HTERT RPE-1 (cell line): ENCODE measurements around the gene ADARB1.

Experiments used
- in situ Hi-C: fragments of 300-500 bp; cut with MboI; formaldehyde crosslinking; loops from 4 replicates; pipeline ENCODE4 v1.14.3; 2020; ENCODE audit warnings: low sequenced_read_pairs

Gene ADARB1

DNA sequence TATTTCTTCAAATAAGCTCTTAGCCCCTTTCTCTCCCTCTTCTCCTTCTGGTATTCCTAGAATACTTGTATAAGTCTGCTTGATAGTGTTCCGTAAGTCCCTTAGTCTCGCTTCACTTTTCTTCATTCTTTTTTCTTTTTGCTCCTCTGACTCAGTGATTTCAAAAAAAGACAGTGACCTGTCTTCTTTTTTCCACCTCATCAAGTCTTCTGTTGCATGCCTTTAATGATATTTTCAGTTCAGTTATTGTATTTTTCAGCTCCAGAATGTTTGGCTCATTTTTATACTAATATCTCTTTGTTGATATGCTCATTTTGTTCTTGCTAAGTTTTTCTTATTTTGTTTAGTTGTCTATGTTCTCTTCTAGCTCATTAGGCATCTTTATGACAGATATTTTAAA, 115.6 kb downstream of the ADARB1 start:
- in situ Hi-C loops: no loop called here

DNA sequence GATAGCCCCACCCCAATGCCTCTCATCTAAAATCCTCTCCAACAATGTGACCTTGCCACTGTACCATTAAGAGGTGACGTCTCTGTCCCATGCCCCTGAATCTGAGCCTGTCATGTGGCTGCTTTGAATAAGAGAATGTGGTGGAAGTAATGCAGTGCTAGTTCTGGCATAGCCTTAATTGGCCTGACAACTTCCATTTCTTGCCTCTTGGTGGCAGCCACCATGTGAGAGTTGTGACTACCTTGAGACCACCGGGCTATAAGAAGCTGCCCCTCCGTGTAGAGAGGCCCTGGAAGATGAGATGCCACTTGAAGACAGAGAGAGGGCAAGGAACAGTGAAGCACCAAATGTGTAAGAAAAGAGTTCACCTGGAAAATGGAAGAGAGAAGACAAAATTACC, 118.0 kb downstream of the ADARB1 start:
- in situ Hi-C loops: no loop called here

GRCh38 chr21:45196620-45197019, 122.2 kb downstream of the ADARB1 start:
- in situ Hi-C loops: no loop called here

DNA sequence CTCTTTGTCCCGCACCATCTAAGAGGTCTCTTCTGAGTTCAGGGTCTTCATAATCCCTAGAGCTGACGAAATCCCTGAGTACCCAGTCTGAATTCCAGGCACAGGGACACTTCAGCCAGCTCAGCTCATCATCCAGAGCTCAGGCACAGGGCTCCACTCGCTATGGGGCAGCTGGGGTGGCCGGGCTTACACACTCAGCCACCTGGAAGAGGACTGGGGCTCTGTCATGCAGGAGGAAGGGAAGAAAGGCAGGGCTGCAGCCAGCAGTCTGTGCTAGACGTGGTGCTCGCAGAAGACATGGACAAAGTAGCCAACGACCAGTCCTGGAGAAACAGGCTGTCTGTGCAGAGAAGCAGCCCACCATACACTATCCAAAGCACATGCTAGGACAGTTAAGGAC, 124.8 kb downstream of the ADARB1 start:
- in situ Hi-C loops: no loop called here

DNA sequence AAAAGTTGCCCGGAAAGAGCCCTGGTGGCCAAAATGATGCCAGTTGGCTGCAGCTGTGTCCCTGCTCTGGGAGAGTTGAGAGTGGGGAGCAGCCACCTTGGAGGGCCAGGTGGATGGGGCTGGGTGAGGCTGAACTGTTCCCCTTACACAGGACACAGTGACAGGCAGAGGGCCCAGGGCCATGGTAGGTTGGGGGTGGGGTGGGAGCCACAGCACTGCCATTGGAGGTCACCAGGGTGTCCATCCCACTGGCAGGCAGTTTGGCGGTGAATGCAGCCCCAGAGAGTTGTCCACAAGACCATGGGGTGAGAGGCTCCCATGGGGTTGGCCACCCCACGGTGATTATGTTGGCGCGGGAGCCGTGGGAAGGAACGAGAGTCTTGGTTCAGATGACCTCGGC, 125.7 kb downstream of the ADARB1 start:
- in situ Hi-C loops: no loop called here

DNA sequence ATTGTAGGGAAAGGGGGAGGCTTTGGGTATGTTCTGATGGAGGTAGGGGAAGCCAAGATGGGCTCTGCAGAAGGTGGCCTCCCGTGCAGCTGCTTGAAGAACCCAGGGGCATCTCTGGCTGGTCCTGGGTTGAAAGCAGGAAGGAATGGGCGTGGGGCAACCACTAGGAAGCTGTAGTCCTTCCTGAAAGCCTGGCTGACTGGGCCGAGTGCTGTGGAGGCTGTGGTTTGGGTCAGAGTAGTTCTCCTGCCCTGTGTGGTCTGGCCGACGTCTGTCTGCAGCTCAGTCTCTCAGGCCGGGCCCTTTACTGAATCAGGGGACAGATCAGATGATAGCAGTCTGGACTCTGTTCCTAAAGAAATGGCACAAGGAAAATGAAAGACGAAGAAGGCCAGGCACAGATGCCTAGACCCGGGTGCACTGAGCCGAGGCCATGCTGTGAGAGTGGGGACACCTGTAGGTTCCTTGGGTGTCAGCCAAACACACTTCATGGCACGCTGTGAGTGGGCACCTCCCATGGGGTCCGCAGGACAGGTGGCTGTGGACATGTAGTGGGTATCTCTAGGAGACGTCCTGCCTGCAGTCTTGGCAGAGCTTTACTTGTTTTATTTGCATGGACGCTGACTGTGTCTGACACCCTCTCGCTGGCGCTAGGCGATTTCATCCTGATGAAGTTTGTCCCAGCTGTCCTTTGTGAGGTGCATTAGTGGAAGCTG, 126.4 kb downstream of the ADARB1 start:
- in situ Hi-C loops: no loop called here

DNA sequence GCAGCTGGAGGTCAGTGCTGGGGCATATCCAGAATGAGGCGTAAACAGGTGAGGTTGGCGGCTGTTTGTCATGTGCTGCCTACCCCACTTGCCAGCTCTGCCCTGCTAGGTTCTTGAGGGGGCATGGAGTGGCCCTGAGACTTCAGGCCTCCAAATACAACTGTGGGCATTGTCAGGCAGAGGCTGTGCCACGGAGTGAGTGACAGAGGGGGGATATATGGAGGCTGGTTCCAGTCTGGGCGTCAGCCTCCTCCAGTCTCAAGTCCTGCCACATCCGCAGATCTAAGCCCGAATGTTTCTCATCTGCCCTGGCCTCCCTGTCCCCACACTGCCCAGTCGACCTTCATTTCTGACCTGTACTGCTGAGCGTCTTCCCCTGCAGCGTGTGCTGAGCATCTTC, 128.0 kb downstream of the ADARB1 start:
- in situ Hi-C loops: no loop called here

GRCh38 chr21:45202889-45203288, 128.5 kb downstream of the ADARB1 start:
- in situ Hi-C loops: no loop called here

DNA sequence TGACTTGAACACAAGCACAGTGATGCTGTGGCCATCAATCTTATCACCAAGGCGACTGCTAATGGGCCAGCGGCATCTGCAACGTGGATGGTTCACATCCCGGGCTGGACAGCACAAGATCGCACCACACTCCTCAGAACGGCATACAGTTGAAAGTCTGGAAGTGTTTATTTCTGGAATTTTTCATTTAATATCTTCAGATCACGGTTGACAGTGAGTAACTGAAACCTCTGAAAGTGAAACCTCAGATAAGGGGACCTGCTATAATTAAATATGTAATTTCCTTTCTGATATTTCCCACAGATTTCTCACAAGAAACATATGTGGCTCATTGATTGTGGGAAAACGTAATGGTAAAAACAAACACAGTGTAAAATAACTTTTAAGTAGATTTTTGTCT, 129.6 kb downstream of the ADARB1 start:
- in situ Hi-C loops: no loop called here

- in situ Hi-C loops: no loop called here
Measured at GRCh38 chr21:45204395-45204794, 130.0 kb downstream of the ADARB1 start.

GRCh38 chr21:45207839-45208626, 133.7 kb downstream of the ADARB1 start:
- in situ Hi-C loops: no loop called here

DNA sequence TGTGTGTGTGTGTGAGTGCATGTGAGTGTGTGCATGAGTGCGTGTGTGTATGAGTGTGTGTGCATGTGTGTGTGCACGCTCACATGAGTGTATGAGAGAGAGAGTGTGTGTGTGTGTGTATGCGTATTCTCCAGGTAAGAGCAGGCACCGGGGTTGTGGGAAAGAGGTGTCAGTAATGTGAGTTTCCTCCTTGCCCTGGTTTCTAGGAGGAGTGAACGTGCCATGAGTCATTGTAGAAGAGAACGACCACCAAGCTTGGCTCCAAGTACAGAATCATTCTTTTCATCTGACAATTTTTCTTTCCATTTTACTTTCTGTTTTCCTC, 134.2 kb downstream of the ADARB1 start:
- in situ Hi-C loops: no loop called here

DNA sequence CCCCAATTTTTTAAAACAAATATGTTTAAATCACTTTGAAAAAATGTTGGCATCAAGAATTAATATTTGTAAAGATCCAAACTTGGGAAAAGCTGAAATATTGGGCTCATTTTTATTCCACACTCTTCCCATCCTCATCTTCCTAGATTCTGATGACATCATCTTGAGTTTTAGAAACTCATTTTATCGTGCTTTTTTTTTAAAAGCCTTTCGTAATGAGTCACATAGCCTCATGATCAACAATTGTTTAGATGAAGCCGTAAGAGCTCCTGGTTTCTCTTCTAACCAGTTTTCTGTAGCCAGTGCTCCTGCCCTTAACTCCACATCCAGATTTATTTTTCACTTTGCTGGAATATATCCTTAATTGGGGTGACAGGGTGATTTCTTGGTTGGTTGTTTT, 134.7 kb downstream of the ADARB1 start:
- in situ Hi-C loops: no loop called here

GRCh38 chr21:45209685-45210284, 135.4 kb downstream of the ADARB1 start:
- in situ Hi-C loops: no loop called here

- in situ Hi-C loops: no loop called here
Measured at GRCh38 chr21:45210461-45210983, 136.1 kb downstream of the ADARB1 start.

DNA sequence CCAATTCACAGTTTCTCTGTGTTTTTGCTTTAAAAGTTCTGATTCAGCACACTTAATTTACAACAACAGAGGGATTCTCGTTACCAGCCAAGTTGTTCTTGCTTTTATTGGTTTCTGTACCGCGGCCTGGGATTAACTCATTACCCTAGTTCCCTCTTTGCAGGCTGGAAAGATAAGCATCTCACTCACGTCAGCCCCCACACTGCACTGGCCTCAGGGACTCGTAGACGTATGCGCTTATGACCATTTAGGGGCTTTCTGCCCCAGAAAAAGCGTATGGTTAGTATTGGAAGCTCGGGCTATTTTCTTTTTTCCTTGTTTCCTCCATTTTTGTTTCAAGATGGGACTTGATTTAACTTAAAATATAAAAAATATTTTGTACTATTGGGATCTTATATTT, 137.3 kb downstream of the ADARB1 start:
- in situ Hi-C loops: no loop called here

- in situ Hi-C loops: no loop called here
Measured at GRCh38 chr21:45213392-45213791, 139.0 kb downstream of the ADARB1 start.

- in situ Hi-C loops: no loop called here
Measured at GRCh38 chr21:45215213-45215612, 140.8 kb downstream of the ADARB1 start.

- in situ Hi-C loops: no loop called here
Measured at GRCh38 chr21:45217010-45217409, 142.6 kb downstream of the ADARB1 start.

GRCh38 chr21:45219517-45219916, 145.1 kb downstream of the ADARB1 start:
- in situ Hi-C loops: no loop called here

GRCh38 chr21:45220071-45220481, 145.7 kb downstream of the ADARB1 start:
- in situ Hi-C loops: no loop called here
